HUDEP-2 (cell line): ENCODE data around the gene PEX11G.
"Not testable (repeated sequence)": the region's sequence is repeated elsewhere in the genome, so short reads cannot be mapped to it uniquely, and the experiment has no call there.

ENCODE experiments used
- DNase-seq, 76 experiments: peaks; one replicate each; lab custom pipeline; 2025; ENCODE audit not compliant: unreplicated experiment in 76 of 76; lab: John Stamatoyannopoulos, UW

PEX11G gene

GRCh38 chr19:7470540-7471305 lies 18.1 kb downstream of the PEX11G start:
- no peak for DNase-seq

GRCh38 chr19:7469669-7470285 lies 19.1 kb downstream of the PEX11G start:
- DNase-seq: no peak

- DNase-seq: no peak
Measured at GRCh38 chr19:7468840-7469239, 20.0 kb downstream of the PEX11G start.

GRCh38 chr19:7467009-7467989 lies 21.5 kb downstream of the PEX11G start:
- no peak for DNase-seq

GRCh38 chr19:7463575-7463974 lies 25.3 kb downstream of the PEX11G start:
- no peak for DNase-seq

GRCh38 chr19:7461841-7462629 lies 26.8 kb downstream of the PEX11G start:
- no peak for DNase-seq

GRCh38 chr19:7460562-7460966 lies 28.3 kb downstream of the PEX11G start:
- no peak for DNase-seq

- no peak for DNase-seq
Measured at GRCh38 chr19:7459773-7460172, 29.1 kb downstream of the PEX11G start.

GRCh38 chr19:7458675-7459074 lies 30.2 kb downstream of the PEX11G start:
- DNase-seq: no peak

- DNase-seq: no peak
Measured at GRCh38 chr19:7456964-7457541, 31.8 kb downstream of the PEX11G start.

GRCh38 chr19:7455600-7456296 lies 33.1 kb downstream of the PEX11G start:
- DNase-seq: no peak

GRCh38 chr19:7454998-7455397 lies 33.8 kb downstream of the PEX11G start:
- DNase-seq: no peak

GRCh38 chr19:7450243-7451223 lies 38.3 kb downstream of the PEX11G start:
- DNase-seq: no peak

- not testable (repeated sequence) for DNase-seq
Measured at GRCh38 chr19:7449391-7450070, 39.3 kb downstream of the PEX11G start.

- DNase-seq: no peak
Measured at GRCh38 chr19:7447648-7448047, 41.2 kb downstream of the PEX11G start.

- no peak for DNase-seq
Measured at GRCh38 chr19:7445104-7445503, 43.7 kb downstream of the PEX11G start.

- no peak for DNase-seq
Measured at GRCh38 chr19:7444042-7444441, 44.8 kb downstream of the PEX11G start.

- no peak for DNase-seq
Measured at GRCh38 chr19:7442423-7442822, 46.4 kb downstream of the PEX11G start.
